Hepatocyte (in vitro differentiated cells): ENCODE data around the gene MAN2A1. TPM values are rescaled to one million over a fixed set of nuclear protein-coding genes. Genes with fewer than 3 reads are reported as not detected.

ENCODE experiments used
- DNase-seq: peaks from one replicate; pipeline ENCODE4 v3.0.0-alpha.2; 2016; ENCODE audit warnings: low spot score
- H2AFZ ChIP-seq: fragments of 200-600 bp; sonication (generic); 2 replicates; pipeline ENCODE4 v1.6.0; 2016; ENCODE audit warnings: antibody characterized with exemption, mild to moderate bottlenecking
- H3K27ac ChIP-seq: fragments of 200-600 bp; sonication (generic); 2 replicates; pipeline ENCODE4 v1.5.1; 2016; ENCODE audit warnings: mild to moderate bottlenecking
- H3K27me3 ChIP-seq: fragments of 200-600 bp; sonication (generic); 2 replicates; pipeline ENCODE4 v1.6.1; 2016
- H3K36me3 ChIP-seq: fragments of 200-600 bp; sonication (generic); replicated peaks from 2 replicates; pipeline ENCODE4 v1.5.1; 2016; ENCODE audit warnings: low read depth; ENCODE audit not compliant: insufficient read depth
- H3K4me1 ChIP-seq: fragments of 200-600 bp; sonication (generic); 2 replicates; pipeline ENCODE4 v1.5.1; 2016; ENCODE audit warnings: mild to moderate bottlenecking, moderate library complexity; ENCODE audit not compliant: insufficient read depth
- H3K4me2 ChIP-seq: fragments of 200-600 bp; sonication (generic); 2 replicates; pipeline ENCODE4 v1.6.0; 2016
- H3K4me3 ChIP-seq: fragments of 200-600 bp; sonication (generic); 2 replicates; pipeline ENCODE4 v1.5.1; 2016; ENCODE audit warnings: mild to moderate bottlenecking
- H3K79me2 ChIP-seq: fragments of 200-600 bp; sonication (generic); 2 replicates; pipeline ENCODE4 v1.6.0; 2017; ENCODE audit warnings: mild to moderate bottlenecking
- H3K9me2 ChIP-seq: fragments of 200-600 bp; sonication (generic); replicated peaks from 2 replicates; pipeline ENCODE4 v1.6.0; 2017; ENCODE audit warnings: mild to moderate bottlenecking; ENCODE audit not compliant: insufficient read depth
- H3K9me3 ChIP-seq: fragments of 200-600 bp; sonication (generic); 2 replicates; pipeline ENCODE4 v1.5.1; 2016; ENCODE audit warnings: low read depth, mild to moderate bottlenecking
- H4K20me1 ChIP-seq: fragments of 200-600 bp; sonication (generic); 2 replicates; pipeline ENCODE4 v1.6.0; 2016; ENCODE audit warnings: mild to moderate bottlenecking; ENCODE audit not compliant: insufficient read depth, poor library complexity, severe bottlenecking
- CTCF ChIP-seq: fragments of 200-600 bp; sonication (generic); IDR thresholded peaks from 2 replicates; pipeline ENCODE4 v1.5.1; 2016; ENCODE audit warnings: antibody characterized with exemption, mild to moderate bottlenecking; ENCODE audit not compliant: poor library complexity
- EZH2 ChIP-seq: fragments of 200-600 bp; sonication (generic); IDR thresholded peaks from 2 replicates; pipeline ENCODE4 v1.6.1; 2016; ENCODE audit warnings: antibody characterized with exemption, mild to moderate bottlenecking, borderline replicate concordance
- EZH2phosphoT487 ChIP-seq: fragments of 200-600 bp; sonication (generic); IDR thresholded peaks from one replicate; pipeline ENCODE4 v1.6.1; 2018; ENCODE audit warnings: antibody characterized with exemption, mild to moderate bottlenecking, low read depth, moderate library complexity; ENCODE audit not compliant: unreplicated experiment, severe bottlenecking
- WGBS: methylation state at CpG from one replicate; pipeline ENCODE4 v1.1.6; 2016; ENCODE audit warnings: low lambda C conversion rate; ENCODE audit errors: missing lambda C conversion rate; 5-methylcytosine and 5-hydroxymethylcytosine counted together
- polyA plus RNA-seq: library from polyadenylated mRNA; unstranded; fragments of >200 nt; fragmentation: Nextera tagmentation; extraction: Ambion mirVana; gene quantifications from 2 replicates; pipeline ENCODE4 v1.2.1, GENCODE V29; 2016
- total RNA-seq: library from RNA; depleted of rRNA; stranded (reverse); fragments of >200 nt; gene quantifications from 2 replicates; pipeline ENCODE4 v1.2.3, GENCODE V29; 2014

The MAN2A1 gene
- total and polyA plus RNA-seq, 2 experiments from 2014 or later = 31.5 to 150 TPM

GRCh38 chr5:109711673-109712072 lies 21.9 kb downstream of the MAN2A1 start:
- TF ChIP-seq EZH2phosphoT487 (no peak), EZH2 (no peak), CTCF (no peak)
- H3K4me3 ChIP-seq = no peak overlapping the region
- peaks cover 18% of the 10 kb centered on the region for H3K4me1 ChIP-seq
- H3K27ac ChIP-seq = no peak overlapping the region
- peaks cover 4% of the 10 kb centered on the region for H3K36me3 ChIP-seq
- no peaks in the 10 kb centered on the region for H3K9me2 ChIP-seq
- no peaks in the 10 kb centered on the region for H3K27me3 ChIP-seq
- no peak overlapping the region for H2AFZ ChIP-seq
- no peaks in the 10 kb centered on the region for H4K20me1 ChIP-seq
- H3K79me2 ChIP-seq = peaks cover 98% of the 10 kb centered on the region
- H3K9me3 ChIP-seq = no peaks in the 10 kb centered on the region
- H3K4me2 ChIP-seq = no peak overlapping the region
- no peak for DNase-seq

- DNase-seq = no peak
- TF ChIP-seq EZH2phosphoT487 (no peak), CTCF (no peak), EZH2 (no peak)
- Histone ChIP-seq H4K20me1 (no peaks in the 10 kb centered on the region), H3K27me3 (no peaks in the 10 kb centered on the region), H3K4me2 (no peak overlapping the region), H3K4me3 (no peak overlapping the region), H3K9me3 (no peaks in the 10 kb centered on the region), H3K36me3 (peaks cover 4% of the 10 kb centered on the region), H3K4me1 (peaks cover 11% of the 10 kb centered on the region), H2AFZ (no peak overlapping the region), H3K79me2 (peaks cover 94% of the 10 kb centered on the region), H3K27ac (no peak overlapping the region), H3K9me2 (no peaks in the 10 kb centered on the region)
- 94% methylated on average over 3 of the region's 3 CpGs for WGBS
Observed at GRCh38 chr5:109713453-109713852, 23.7 kb downstream of the MAN2A1 start.

- H2AFZ ChIP-seq = no peak overlapping the region
- no peaks in the 10 kb centered on the region for H3K9me2 ChIP-seq
- no peak overlapping the region for H3K4me2 ChIP-seq
- peaks cover under 1% of the 10 kb centered on the region for H3K4me1 ChIP-seq
- H3K4me3 ChIP-seq = no peak overlapping the region
- H3K27ac ChIP-seq = no peak overlapping the region
- peaks cover 4% of the 10 kb centered on the region for H3K36me3 ChIP-seq
- TF ChIP-seq EZH2phosphoT487 (no peak), EZH2 (no peak)
- WGBS = 78% methylated on average over 3 of the region's 3 CpGs
- DNase-seq = no peak
- no peaks in the 10 kb centered on the region for H3K27me3 ChIP-seq
- peaks cover 87% of the 10 kb centered on the region for H3K79me2 ChIP-seq
- H3K9me3 ChIP-seq = no peaks in the 10 kb centered on the region
- H4K20me1 ChIP-seq = no peaks in the 10 kb centered on the region
Observed at GRCh38 chr5:109714592-109714991, 24.9 kb downstream of the MAN2A1 start.

- WGBS = 88% methylated on average over 3 of the region's 3 CpGs
- H4K20me1 ChIP-seq = no peaks in the 10 kb centered on the region
- DNase-seq = no peak
- H3K9me2 ChIP-seq = no peaks in the 10 kb centered on the region
- no peaks in the 10 kb centered on the region for H3K9me3 ChIP-seq
- peaks cover 68% of the 10 kb centered on the region for H3K79me2 ChIP-seq
- H3K36me3 ChIP-seq = peaks cover 4% of the 10 kb centered on the region
- H3K4me1 ChIP-seq = no peaks in the 10 kb centered on the region
- TF ChIP-seq CTCF (no peak), EZH2 (no peak), EZH2phosphoT487 (no peak)
- no peaks in the 10 kb centered on the region for H3K27me3 ChIP-seq
- H3K27ac ChIP-seq = no peak overlapping the region
- no peak overlapping the region for H3K4me2 ChIP-seq
- no peak overlapping the region for H3K4me3 ChIP-seq
- H2AFZ ChIP-seq = no peak overlapping the region
Observed at GRCh38 chr5:109718216-109718615, 28.5 kb downstream of the MAN2A1 start.
